ENCODE data around the gene EFNA5. TPM values are rescaled to one million over a fixed set of nuclear protein-coding genes. Genes with fewer than 3 reads are reported as not detected.

The EFNA5 gene
- polyA plus RNA-seq, 1 donor = 6.1 TPM

GRCh38 chr5:107548477-107548876, 122.3 kb downstream of the EFNA5 start:
- H3K27me3 ChIP-seq (ENCODE audit: control insufficient read depth, insufficient read depth, low read length) = no peaks in the 10 kb centered on the region
- H3K9me3 ChIP-seq (ENCODE audit: control insufficient read depth, low read depth, low read length) = no peaks in the 10 kb centered on the region
- no peak overlapping the region for H3K27ac ChIP-seq (ENCODE audit: low read length)
- no peak overlapping the region for H3K4me3 ChIP-seq (ENCODE audit: low read length)
- no peaks in the 10 kb centered on the region for H3K36me3 ChIP-seq (ENCODE audit: control insufficient read depth, insufficient read depth, low read length)
- no peak for DNase-seq
- H3K4me1 ChIP-seq (ENCODE audit: control insufficient read depth, insufficient read depth, low read length) = no peaks in the 10 kb centered on the region
- 80% methylated on average over 1 of the region's 4 CpGs for WGBS (ENCODE audit: insufficient coverage, low lambda C conversion rate)

DNA sequence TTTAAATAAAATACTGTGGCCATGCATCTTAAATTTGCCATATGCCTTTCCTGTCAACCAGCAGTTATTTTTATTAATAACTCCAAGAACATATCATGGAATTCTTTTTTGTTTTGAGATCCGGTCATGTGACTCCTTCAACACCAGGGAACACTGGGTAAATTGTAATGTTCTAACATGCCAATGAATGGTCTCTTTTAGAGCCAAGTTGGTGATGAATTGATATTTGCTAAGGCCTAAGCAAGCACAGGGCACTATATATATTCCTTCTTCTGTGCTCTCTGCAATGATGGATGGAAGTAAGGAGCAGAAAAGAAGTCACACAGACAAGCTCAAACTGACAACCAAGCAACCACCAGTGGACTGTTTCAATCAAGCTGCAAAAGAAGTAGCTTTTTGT, 124.0 kb downstream of the EFNA5 start:
- DNase-seq = no peak
- Histone ChIP-seq H3K4me3 (ENCODE audit: low read length) (no peak overlapping the region), H3K27me3 (ENCODE audit: control insufficient read depth, insufficient read depth, low read length) (no peaks in the 10 kb centered on the region), H3K9me3 (ENCODE audit: control insufficient read depth, low read depth, low read length) (no peaks in the 10 kb centered on the region), H3K4me1 (ENCODE audit: control insufficient read depth, insufficient read depth, low read length) (peaks cover 3% of the 10 kb centered on the region), H3K36me3 (ENCODE audit: control insufficient read depth, insufficient read depth, low read length) (no peaks in the 10 kb centered on the region), H3K27ac (ENCODE audit: low read length) (no peak overlapping the region)
- no CpG with 5 or more reads among the region's 1 CpG for WGBS (ENCODE audit: insufficient coverage, low lambda C conversion rate)

DNA sequence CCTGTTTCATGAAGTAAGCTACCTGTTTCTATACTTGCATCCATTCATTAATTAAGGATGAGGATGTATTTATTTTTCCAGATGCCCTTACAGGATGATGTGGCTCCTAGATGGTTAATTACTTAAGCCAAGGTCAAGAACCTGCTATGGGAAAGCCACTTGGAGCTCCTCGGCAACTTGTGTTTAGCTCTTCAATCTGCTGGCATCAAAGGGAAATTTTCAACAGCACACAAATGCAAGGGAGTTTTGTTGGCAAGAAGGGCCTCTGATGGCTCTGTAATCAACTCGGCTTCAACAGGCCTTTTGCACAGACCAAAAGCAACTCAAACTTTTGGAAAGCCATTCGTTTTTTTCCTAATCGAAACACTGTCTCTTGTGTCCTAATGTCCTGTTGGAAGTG, 125.3 kb downstream of the EFNA5 start:
- H3K9me3 ChIP-seq (ENCODE audit: control insufficient read depth, low read depth, low read length) = no peaks in the 10 kb centered on the region
- no peaks in the 10 kb centered on the region for H3K27me3 ChIP-seq (ENCODE audit: control insufficient read depth, insufficient read depth, low read length)
- no peak overlapping the region for H3K27ac ChIP-seq (ENCODE audit: low read length)
- H3K4me3 ChIP-seq (ENCODE audit: low read length) = no peak overlapping the region
- WGBS (ENCODE audit: insufficient coverage, low lambda C conversion rate) = 100% methylated on average over 2 of the region's 4 CpGs
- no peaks in the 10 kb centered on the region for H3K36me3 ChIP-seq (ENCODE audit: control insufficient read depth, insufficient read depth, low read length)
- DNase-seq = no peak
- peaks cover 3% of the 10 kb centered on the region for H3K4me1 ChIP-seq (ENCODE audit: control insufficient read depth, insufficient read depth, low read length)

DNA sequence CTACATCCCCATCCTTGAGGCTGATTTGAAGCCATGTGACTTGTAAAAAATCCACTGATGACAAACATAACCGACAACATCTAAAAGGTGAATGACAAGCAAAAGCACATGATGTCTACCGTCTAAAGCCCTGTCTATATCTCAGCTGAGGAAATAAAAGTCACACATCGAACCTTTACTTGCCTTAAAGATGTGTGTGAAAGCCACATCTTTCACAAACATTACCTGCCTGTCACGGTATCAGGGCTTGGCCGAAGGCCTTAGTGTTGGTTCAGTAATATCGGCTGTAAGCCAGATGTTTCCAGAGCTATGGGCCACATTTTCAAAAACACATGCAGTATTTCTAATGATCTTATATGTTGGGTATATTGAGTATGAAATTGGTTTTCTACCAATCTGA, 125.8 kb downstream of the EFNA5 start:
- Histone ChIP-seq H3K4me3 (ENCODE audit: low read length) (no peak overlapping the region), H3K27me3 (ENCODE audit: control insufficient read depth, insufficient read depth, low read length) (no peaks in the 10 kb centered on the region), H3K27ac (ENCODE audit: low read length) (no peak overlapping the region), H3K9me3 (ENCODE audit: control insufficient read depth, low read depth, low read length) (no peaks in the 10 kb centered on the region), H3K4me1 (ENCODE audit: control insufficient read depth, insufficient read depth, low read length) (peaks cover 3% of the 10 kb centered on the region), H3K36me3 (ENCODE audit: control insufficient read depth, insufficient read depth, low read length) (no peaks in the 10 kb centered on the region)
- no peak for DNase-seq
- WGBS (ENCODE audit: insufficient coverage, low lambda C conversion rate) = no CpG with 5 or more reads among the region's 6 CpGs

DNA sequence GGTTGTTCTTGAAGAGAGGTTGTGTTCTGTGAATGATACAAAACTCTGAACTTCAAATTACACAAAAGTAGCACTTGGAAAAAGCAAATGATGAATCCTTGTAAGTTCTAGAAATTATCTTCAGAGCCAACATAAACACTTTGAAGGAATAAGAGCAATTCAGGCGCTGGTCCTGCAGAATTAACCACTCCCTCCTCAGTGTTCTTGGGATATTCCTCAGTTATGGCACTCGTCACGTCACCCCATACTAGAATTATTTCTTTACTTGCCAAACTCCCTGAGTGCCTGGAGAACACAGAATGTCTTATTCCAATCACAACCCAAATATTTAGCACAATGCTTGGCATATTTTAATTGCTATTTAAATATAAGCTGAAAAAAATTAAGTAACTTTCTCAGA, 126.3 kb downstream of the EFNA5 start:
- Histone ChIP-seq H3K36me3 (ENCODE audit: control insufficient read depth, insufficient read depth, low read length) (no peaks in the 10 kb centered on the region), H3K27ac (ENCODE audit: low read length) (no peak overlapping the region), H3K9me3 (ENCODE audit: control insufficient read depth, low read depth, low read length) (no peaks in the 10 kb centered on the region), H3K4me1 (ENCODE audit: control insufficient read depth, insufficient read depth, low read length) (peaks cover 3% of the 10 kb centered on the region), H3K4me3 (ENCODE audit: low read length) (no peak overlapping the region), H3K27me3 (ENCODE audit: control insufficient read depth, insufficient read depth, low read length) (no peaks in the 10 kb centered on the region)
- WGBS (ENCODE audit: insufficient coverage, low lambda C conversion rate) = no CpG with 5 or more reads among the region's 3 CpGs
- DNase-seq = no peak

GRCh38 chr5:107543868-107544267, 126.9 kb downstream of the EFNA5 start:
- no CpG with 5 or more reads among the region's 6 CpGs for WGBS (ENCODE audit: insufficient coverage, low lambda C conversion rate)
- no peak overlapping the region for H3K27ac ChIP-seq (ENCODE audit: low read length)
- no peaks in the 10 kb centered on the region for H3K9me3 ChIP-seq (ENCODE audit: control insufficient read depth, low read depth, low read length)
- DNase-seq = no peak
- H3K27me3 ChIP-seq (ENCODE audit: control insufficient read depth, insufficient read depth, low read length) = no peaks in the 10 kb centered on the region
- H3K4me3 ChIP-seq (ENCODE audit: low read length) = no peak overlapping the region
- H3K36me3 ChIP-seq (ENCODE audit: control insufficient read depth, insufficient read depth, low read length) = no peaks in the 10 kb centered on the region
- peaks cover 3% of the 10 kb centered on the region for H3K4me1 ChIP-seq (ENCODE audit: control insufficient read depth, insufficient read depth, low read length)

GRCh38 chr5:107542831-107543231, 127.9 kb downstream of the EFNA5 start:
- DNase-seq = no peak
- no peaks in the 10 kb centered on the region for H3K36me3 ChIP-seq (ENCODE audit: control insufficient read depth, insufficient read depth, low read length)
- peaks cover 3% of the 10 kb centered on the region for H3K4me1 ChIP-seq (ENCODE audit: control insufficient read depth, insufficient read depth, low read length)
- no peak overlapping the region for H3K4me3 ChIP-seq (ENCODE audit: low read length)
- H3K27ac ChIP-seq (ENCODE audit: low read length) = no peak overlapping the region
- 55% methylated on average over 5 of the region's 7 CpGs for WGBS (ENCODE audit: insufficient coverage, low lambda C conversion rate)
- H3K9me3 ChIP-seq (ENCODE audit: control insufficient read depth, low read depth, low read length) = no peaks in the 10 kb centered on the region
- no peaks in the 10 kb centered on the region for H3K27me3 ChIP-seq (ENCODE audit: control insufficient read depth, insufficient read depth, low read length)

DNA sequence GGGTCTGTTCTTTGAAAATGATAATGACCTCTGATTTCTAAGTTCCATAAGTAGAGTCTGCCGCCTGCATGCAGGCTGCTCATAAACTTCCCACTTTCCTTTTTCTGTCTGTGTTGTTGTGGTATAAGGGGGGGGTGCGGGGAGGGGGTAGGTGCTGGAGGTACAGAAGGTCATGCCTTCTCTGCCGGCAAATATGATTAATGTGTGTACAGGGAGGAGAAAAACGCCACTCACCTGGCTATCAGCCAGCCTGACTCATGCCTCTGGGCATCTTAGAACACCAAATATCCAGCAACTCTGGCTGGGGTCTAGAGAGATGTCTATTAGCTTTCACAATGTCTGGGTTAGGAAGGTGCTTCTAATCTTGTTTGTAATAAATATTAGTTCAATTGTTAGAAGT, 128.3 kb downstream of the EFNA5 start:
- Histone ChIP-seq H3K27me3 (ENCODE audit: control insufficient read depth, insufficient read depth, low read length) (no peaks in the 10 kb centered on the region), H3K27ac (ENCODE audit: low read length) (no peak overlapping the region), H3K4me1 (ENCODE audit: control insufficient read depth, insufficient read depth, low read length) (peaks cover 3% of the 10 kb centered on the region), H3K36me3 (ENCODE audit: control insufficient read depth, insufficient read depth, low read length) (no peaks in the 10 kb centered on the region), H3K9me3 (ENCODE audit: control insufficient read depth, low read depth, low read length) (no peaks in the 10 kb centered on the region), H3K4me3 (ENCODE audit: low read length) (no peak overlapping the region)
- WGBS (ENCODE audit: insufficient coverage, low lambda C conversion rate) = no CpG with 5 or more reads among the region's 4 CpGs
- peak in 1 of 2 donors; percentile 61 for DNase-seq

DNA sequence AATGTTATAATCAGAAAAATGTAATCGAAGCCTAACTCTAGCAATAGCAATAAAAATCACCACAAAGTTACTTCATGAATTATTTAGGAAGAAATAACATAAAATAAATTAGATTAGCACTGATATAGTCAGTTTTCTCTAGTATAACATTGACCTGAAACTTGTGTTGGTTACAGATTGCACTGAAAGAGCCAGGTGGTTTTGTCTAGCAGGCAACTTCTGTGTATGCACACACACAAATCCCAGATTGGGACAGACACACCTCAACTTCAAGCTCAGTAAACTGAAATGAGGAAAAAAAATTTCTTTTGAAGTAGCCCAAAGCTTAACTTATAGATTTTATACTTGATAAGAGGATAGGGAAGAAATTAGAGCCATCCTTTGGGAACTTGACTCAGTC, 129.3 kb downstream of the EFNA5 start:
- Histone ChIP-seq H3K9me3 (ENCODE audit: control insufficient read depth, low read depth, low read length) (no peaks in the 10 kb centered on the region), H3K27ac (ENCODE audit: low read length) (no peak overlapping the region), H3K4me3 (ENCODE audit: low read length) (no peak overlapping the region), H3K36me3 (ENCODE audit: control insufficient read depth, insufficient read depth, low read length) (no peaks in the 10 kb centered on the region), H3K27me3 (ENCODE audit: control insufficient read depth, insufficient read depth, low read length) (no peaks in the 10 kb centered on the region), H3K4me1 (ENCODE audit: control insufficient read depth, insufficient read depth, low read length) (peaks cover 3% of the 10 kb centered on the region)
- no peak for DNase-seq
- no CpG with 5 or more reads among the region's 1 CpG for WGBS (ENCODE audit: insufficient coverage, low lambda C conversion rate)

DNA sequence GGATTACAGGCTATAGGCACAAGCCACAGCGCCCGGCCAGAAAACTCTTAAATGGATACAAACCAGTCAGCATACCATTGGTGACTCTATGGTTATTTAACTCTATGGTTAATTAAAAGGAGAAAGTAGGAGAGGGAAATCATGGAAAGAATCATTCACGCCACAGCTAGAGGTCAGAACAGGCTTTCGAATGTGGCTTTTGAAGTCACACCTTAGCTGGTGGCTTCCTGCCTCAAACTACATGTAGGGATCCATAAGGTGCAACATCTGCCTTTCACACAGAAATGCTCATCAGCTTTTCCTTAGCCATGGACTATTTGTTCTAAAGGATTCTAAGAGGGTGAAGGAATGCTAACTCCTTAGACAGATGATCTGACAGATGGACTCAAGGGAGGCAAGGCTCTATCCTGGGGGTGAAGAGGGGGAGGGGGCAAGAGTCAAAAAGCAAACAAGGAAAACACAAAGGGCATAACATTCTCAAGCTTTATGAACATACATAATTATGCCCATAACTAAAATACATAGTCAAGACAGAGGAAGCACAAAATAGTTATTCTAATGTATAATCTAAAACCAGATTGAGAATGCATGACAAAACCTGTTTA, 130.9 kb downstream of the EFNA5 start:
- Histone ChIP-seq H3K4me1 (ENCODE audit: control insufficient read depth, insufficient read depth, low read length) (peaks cover 3% of the 10 kb centered on the region), H3K4me3 (ENCODE audit: low read length) (no peak overlapping the region), H3K36me3 (ENCODE audit: control insufficient read depth, insufficient read depth, low read length) (no peaks in the 10 kb centered on the region), H3K27me3 (ENCODE audit: control insufficient read depth, insufficient read depth, low read length) (no peaks in the 10 kb centered on the region), H3K27ac (ENCODE audit: low read length) (no peak overlapping the region), H3K9me3 (ENCODE audit: control insufficient read depth, low read depth, low read length) (no peaks in the 10 kb centered on the region)
- no CpG with 5 or more reads among the region's 4 CpGs for WGBS (ENCODE audit: insufficient coverage, low lambda C conversion rate)
- no peak for DNase-seq

GRCh38 chr5:107538805-107539445, 131.8 kb downstream of the EFNA5 start:
- Histone ChIP-seq H3K27ac (ENCODE audit: low read length) (no peak overlapping the region), H3K4me3 (ENCODE audit: low read length) (no peak overlapping the region), H3K4me1 (ENCODE audit: control insufficient read depth, insufficient read depth, low read length) (peaks cover 3% of the 10 kb centered on the region), H3K27me3 (ENCODE audit: control insufficient read depth, insufficient read depth, low read length) (no peaks in the 10 kb centered on the region), H3K36me3 (ENCODE audit: control insufficient read depth, insufficient read depth, low read length) (no peaks in the 10 kb centered on the region), H3K9me3 (ENCODE audit: control insufficient read depth, low read depth, low read length) (no peaks in the 10 kb centered on the region)
- WGBS (ENCODE audit: insufficient coverage, low lambda C conversion rate) = no CpG with 5 or more reads among the region's 5 CpGs
- no peak for DNase-seq
